WTC11 (cell line): ENCODE results near the gene VAC14. TPM values are rescaled to one million over a fixed set of nuclear protein-coding genes. Genes with fewer than 3 reads are reported as not detected.

Source experiments
- ATAC-seq: fragments of 200-7000 bp; cut with Tn5 transposase; 2 replicates; pipeline ENCODE4 v1.10.0; 2021; ENCODE audit warnings: mild to moderate bottlenecking, moderate library complexity
- CTCF ChIA-PET: fragments of 300-600 bp; sonication (Branson Sonifier 250); formaldehyde crosslinking; loops from one replicate; lab custom pipeline; 2021; ENCODE audit warnings: antibody characterized with exemption; lab: Charles Lee
- POLR2A ChIA-PET: fragments of 350-600 bp; sonication (Branson Sonifier 250); formaldehyde crosslinking; loops from one replicate; lab custom pipeline; 2021; ENCODE audit warnings: antibody characterized with exemption; lab: Charles Lee
- DNase-seq: peaks from one replicate; pipeline ENCODE4 v3.0.0; 2021; ENCODE audit warnings: low spot score
- H3K27ac Mint-ChIP-seq: 2 replicates; pipeline ENCODE4 v1.8.0; 2021; ENCODE audit warnings: mixed read lengths
- H3K27me3 Mint-ChIP-seq: 2 replicates; pipeline ENCODE4 v1.8.0; 2021; ENCODE audit warnings: low read depth, mild to moderate bottlenecking, moderate library complexity, mixed read lengths
- H3K36me3 Mint-ChIP-seq: 2 replicates; pipeline ENCODE4 v1.8.0; 2021; ENCODE audit warnings: mixed read lengths
- H3K4me1 Mint-ChIP-seq: 2 replicates; pipeline ENCODE4 v1.8.0; 2022; ENCODE audit warnings: mixed read lengths
- H3K4me3 Mint-ChIP-seq: 2 replicates; pipeline ENCODE4 v1.8.0; 2021; ENCODE audit warnings: mild to moderate bottlenecking, moderate library complexity, mixed read lengths
- H3K9me3 Mint-ChIP-seq: 2 replicates; pipeline ENCODE4 v1.8.0; 2021; ENCODE audit warnings: mixed read lengths
- ARID4B ChIP-seq: sonication (generic); formaldehyde crosslinking; IDR thresholded peaks from 2 replicates; pipeline ENCODE4 v1.8.0; 2023; ENCODE audit warnings: missing genetic modification reagents, mild to moderate bottlenecking, borderline replicate concordance
- E2F4 ChIP-seq: sonication (generic); formaldehyde crosslinking; IDR thresholded peaks from 2 replicates; pipeline ENCODE4 v1.8.1; 2022; ENCODE audit warnings: low read depth, mild to moderate bottlenecking, moderate library complexity, missing genetic modification reagents, borderline replicate concordance
- FOXP4 ChIP-seq: sonication (generic); formaldehyde crosslinking; IDR thresholded peaks from 2 replicates; pipeline ENCODE4 v1.8.0; 2022; ENCODE audit warnings: mild to moderate bottlenecking, missing genetic modification reagents
- GTF2I ChIP-seq: fragments of 250-450 bp; sonication (Bioruptor Pico); conservative IDR thresholded peaks from 2 replicates; pipeline ENCODE4 v1.4.0; 2021; ENCODE audit warnings: mild to moderate bottlenecking
- MXD4 ChIP-seq: fragments of 250-450 bp; sonication (Bioruptor Pico); IDR thresholded peaks from 2 replicates; pipeline ENCODE4 v1.8.0; 2021; ENCODE audit warnings: mild to moderate bottlenecking, moderate library complexity, borderline replicate concordance
- STAT6 ChIP-seq: sonication (generic); formaldehyde crosslinking; conservative IDR thresholded peaks from 2 replicates; pipeline ENCODE4 v1.8.1; 2023; ENCODE audit warnings: mild to moderate bottlenecking, low read depth, missing genetic modification reagents, moderate library complexity
- TCF7 ChIP-seq: sonication (generic); formaldehyde crosslinking; IDR thresholded peaks from 2 replicates; pipeline ENCODE4 v1.8.0; 2022; ENCODE audit warnings: mild to moderate bottlenecking, low read depth, missing genetic modification reagents, moderate library complexity
- USF2 ChIP-seq: sonication (generic); formaldehyde crosslinking; IDR thresholded peaks from 2 replicates; pipeline ENCODE4 v1.8.1; 2023; ENCODE audit warnings: mild to moderate bottlenecking, missing genetic modification reagents, moderate library complexity
- ZBTB43 ChIP-seq: sonication (generic); formaldehyde crosslinking; IDR thresholded peaks from 2 replicates; pipeline ENCODE4 v1.8.1; 2023; ENCODE audit warnings: mild to moderate bottlenecking, missing genetic modification reagents
- ZNF138 ChIP-seq: sonication (generic); formaldehyde crosslinking; conservative IDR thresholded peaks from 2 replicates; pipeline ENCODE4 v1.8.1; 2022; ENCODE audit warnings: mild to moderate bottlenecking, moderate library complexity, missing genetic modification reagents
- ZNF232 ChIP-seq: sonication (generic); formaldehyde crosslinking; IDR thresholded peaks from 2 replicates; pipeline ENCODE4 v1.8.0; 2022; ENCODE audit warnings: mild to moderate bottlenecking, missing genetic modification reagents
- ZNF281 ChIP-seq: sonication (generic); formaldehyde crosslinking; IDR thresholded peaks from 2 replicates; pipeline ENCODE4 v1.8.0; 2023; ENCODE audit warnings: mild to moderate bottlenecking, missing genetic modification reagents
- ZNF317 ChIP-seq: sonication (generic); formaldehyde crosslinking; IDR thresholded peaks from 2 replicates; pipeline ENCODE4 v1.8.1; 2023; ENCODE audit warnings: low read depth, mild to moderate bottlenecking, moderate library complexity, missing genetic modification reagents, borderline replicate concordance
- ZNF423 ChIP-seq: fragments of 250-450 bp; sonication (Bioruptor Pico); IDR thresholded peaks from 2 replicates; pipeline ENCODE4 v2.1.2; 2022; ENCODE audit warnings: mild to moderate bottlenecking, moderate library complexity
- ZSCAN18 ChIP-seq: fragments of 250-450 bp; sonication (Bioruptor Pico); IDR thresholded peaks from 2 replicates; pipeline ENCODE4 v2.1.2; 2022; ENCODE audit warnings: mild to moderate bottlenecking, moderate library complexity
- total RNA-seq: library from RNA; stranded (reverse); gene quantifications from 3 replicates; pipeline ENCODE4 v1.2.3, GENCODE V29; 2021

VAC14 gene
- total RNA-seq, 1 experiment from 2014 or later = 60.1 TPM

- no peak for TF ChIP-seq ZSCAN18
- no peak for TF ChIP-seq ZNF281
- no peak for TF ChIP-seq MXD4 (CRISPR knock-in tag)
- no peak for TF ChIP-seq ZNF317
- peak; percentile 57 for TF ChIP-seq ZNF423 (CRISPR knock-in tag)
These were observed 115.7 kb downstream of the VAC14 start (continued) for GRCh38 chr16:70685061-70685937.

GRCh38 chr16:70684146-70685060 lies 116.6 kb downstream of the VAC14 start:
- ATAC-seq = no peak
- Mint-ChIP-seq H3K36me3 (no peaks in the 10 kb centered on the region), H3K4me1 (peaks cover 26% of the 10 kb centered on the region), H3K9me3 (no peaks in the 10 kb centered on the region), H3K27ac (no peak overlapping the region), H3K27me3 (no peaks in the 10 kb centered on the region), H3K4me3 (peak overlapping the region; percentile 64)
- CTCF ChIA-PET = interaction anchor here (0.6 to 9.8 kb wide), 5 partner anchors 11 to 86 kb away, joined by 3 to 142 read pairs (median 4); no protein-coding TSS in a partner anchor
- no peak for DNase-seq
- POLR2A ChIA-PET = no interaction called here
- no peak for TF ChIP-seq ARID4B
- no peak for TF ChIP-seq STAT6 (CRISPR knock-in tag)
- TF ChIP-seq ZNF138 (CRISPR knock-in tag) = no peak
- no peak for TF ChIP-seq TCF7 (CRISPR knock-in tag)
- no peak for TF ChIP-seq GTF2I (CRISPR knock-in tag)
- no peak for TF ChIP-seq ZNF232 (CRISPR knock-in tag)
- no peak for TF ChIP-seq E2F4
- no peak for TF ChIP-seq USF2 (CRISPR knock-in tag)
- TF ChIP-seq FOXP4 (CRISPR knock-in tag) = no peak
- no peak for TF ChIP-seq ZBTB43 (CRISPR knock-in tag)
